COR-L47 (cell line): ENCODE results near the gene DEPDC5.

Experiments
- DNase-seq: peaks from one replicate; lab custom pipeline; 2025; lab: John Stamatoyannopoulos, UW

Gene DEPDC5

DNA sequence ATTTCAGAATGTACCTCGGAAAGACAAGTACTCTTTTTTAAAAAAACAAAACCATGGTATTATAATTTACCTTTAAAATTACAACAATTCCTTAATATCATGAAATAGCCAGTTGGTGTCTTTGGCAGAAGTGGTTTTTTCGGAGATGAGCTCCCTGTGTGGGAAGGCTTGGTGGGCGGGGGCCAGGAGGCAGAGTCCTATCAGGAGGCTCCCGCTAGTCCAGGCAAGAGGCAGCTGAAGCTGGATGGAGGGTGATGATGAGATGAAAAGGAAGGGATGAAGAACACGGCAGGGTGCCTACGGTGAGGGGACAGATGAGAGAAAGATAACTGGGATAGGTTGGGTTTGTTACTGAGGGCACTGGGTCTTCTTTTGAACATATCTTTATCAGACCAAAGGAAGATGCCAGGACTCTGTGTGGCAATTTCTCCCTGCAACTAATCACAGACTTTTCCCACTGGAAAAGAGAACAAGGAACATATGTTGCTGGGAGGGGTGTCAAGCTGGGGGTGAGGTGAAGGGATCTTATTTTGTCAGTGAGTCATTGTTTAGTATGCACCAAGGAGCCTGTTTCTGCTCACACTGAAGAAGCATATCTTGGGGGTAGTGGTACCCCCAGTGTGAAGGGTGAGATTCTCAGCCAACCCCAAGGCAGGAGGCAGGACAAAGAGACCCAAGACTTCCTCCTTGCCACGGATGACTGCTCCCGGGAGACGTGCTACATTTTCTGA lies 99.0 kb downstream of the DEPDC5 start:
- DNase-seq = no peak

DNA sequence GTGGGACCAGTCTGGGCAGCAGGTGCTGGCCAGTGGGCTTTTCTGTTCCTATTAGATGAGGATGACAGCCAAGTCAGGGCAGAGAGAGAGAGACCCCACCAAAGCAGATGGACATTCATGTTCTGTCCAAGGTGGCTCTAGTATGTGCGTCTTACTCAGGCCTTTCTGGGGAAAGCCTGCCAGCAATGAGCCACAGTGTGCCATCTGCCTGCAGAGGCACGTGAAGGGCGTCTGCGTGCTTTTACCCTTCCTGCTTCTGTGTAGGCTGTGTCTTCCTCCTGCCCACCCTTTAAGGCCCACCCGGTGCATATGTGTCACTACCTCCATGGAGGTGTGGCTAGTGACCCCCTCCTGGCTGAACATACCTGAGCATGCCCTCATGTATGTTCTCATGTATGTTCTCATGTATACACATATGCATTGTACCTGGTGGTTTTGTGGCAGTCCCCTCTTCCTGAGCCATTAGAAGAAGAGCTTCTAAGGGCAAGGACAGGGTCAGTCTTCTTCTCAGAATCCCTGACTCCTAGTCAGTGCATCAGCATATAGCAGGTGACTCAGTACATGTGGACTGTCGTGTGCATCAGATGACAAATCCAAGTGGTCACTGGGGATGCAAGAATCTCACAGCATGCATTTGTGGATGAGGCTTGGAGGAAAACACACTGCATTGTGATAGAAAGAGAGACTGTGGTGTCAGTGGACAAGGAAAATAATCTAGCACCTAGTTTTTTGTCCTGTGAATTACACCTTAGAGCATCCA lies 100.1 kb downstream of the DEPDC5 start:
- DNase-seq = no peak

DNA sequence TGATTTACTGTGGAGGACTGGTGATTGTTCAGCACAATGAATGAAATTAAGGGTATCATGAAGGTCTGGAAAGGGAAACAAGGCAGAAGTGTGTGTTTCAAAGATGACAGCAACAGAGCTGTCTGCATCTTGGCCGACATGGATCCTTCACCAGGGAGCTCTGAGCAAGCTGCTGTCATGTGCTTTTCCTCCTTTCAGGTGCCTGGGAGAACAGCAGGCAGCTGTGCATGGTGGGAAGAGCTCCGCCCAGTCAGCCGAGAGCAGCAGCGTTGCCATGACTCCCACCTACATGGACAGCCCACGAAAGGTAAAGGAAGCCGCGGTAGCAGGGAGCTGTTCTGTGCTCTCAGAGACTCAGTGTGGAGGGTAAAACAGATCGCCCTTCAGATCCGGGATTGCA lies 103.4 kb downstream of the DEPDC5 start:
- peak; percentile 89 for DNase-seq

DNA sequence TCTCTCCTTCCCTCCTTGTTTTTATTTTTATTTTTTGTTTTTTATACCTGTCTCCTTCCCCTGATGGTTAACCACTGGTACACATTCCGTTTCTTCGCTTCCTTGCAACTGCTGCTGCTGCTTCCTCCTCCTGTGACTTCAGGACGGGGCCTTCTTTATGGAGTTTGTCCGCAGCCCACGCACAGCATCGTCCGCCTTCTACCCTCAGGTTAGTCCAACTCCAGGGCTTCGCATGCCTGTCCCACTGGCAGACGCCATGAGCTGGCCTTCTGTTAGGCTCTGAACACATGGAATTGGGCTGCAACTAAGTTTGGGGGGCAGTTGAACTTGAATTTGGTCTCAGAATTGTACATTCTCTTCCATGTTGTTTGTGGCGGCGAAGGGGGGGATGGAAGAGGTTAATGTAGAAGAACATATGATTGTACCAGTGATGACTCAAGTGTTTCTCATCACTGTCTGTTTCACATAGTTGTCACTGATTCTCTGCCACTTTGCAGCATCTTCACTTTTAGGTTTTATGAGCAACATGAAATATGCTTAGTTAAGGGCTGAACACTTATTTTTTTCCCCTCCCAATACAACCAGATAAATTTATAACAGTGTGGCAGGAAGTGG lies 107.5 kb downstream of the DEPDC5 start:
- DNase-seq = no peak

DNA sequence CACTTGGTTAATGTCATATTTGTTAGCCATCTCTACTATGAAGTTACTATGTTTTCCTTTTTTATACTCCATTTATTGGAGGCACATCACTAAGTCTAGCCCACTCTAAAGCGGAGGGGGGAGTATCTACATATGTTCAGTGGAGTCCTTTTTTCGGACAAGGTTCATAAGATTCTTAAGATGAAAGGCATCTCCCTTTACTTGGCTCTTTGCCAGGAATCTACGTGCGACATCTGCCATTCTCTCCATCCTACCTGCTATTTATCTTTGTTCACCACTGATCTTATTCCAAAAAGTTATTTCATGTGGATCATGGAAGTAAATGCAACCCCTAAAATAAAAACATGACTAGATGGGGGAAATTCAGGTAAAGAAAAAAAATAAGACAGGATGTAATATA lies 113.1 kb downstream of the DEPDC5 start:
- DNase-seq = no peak

DNA sequence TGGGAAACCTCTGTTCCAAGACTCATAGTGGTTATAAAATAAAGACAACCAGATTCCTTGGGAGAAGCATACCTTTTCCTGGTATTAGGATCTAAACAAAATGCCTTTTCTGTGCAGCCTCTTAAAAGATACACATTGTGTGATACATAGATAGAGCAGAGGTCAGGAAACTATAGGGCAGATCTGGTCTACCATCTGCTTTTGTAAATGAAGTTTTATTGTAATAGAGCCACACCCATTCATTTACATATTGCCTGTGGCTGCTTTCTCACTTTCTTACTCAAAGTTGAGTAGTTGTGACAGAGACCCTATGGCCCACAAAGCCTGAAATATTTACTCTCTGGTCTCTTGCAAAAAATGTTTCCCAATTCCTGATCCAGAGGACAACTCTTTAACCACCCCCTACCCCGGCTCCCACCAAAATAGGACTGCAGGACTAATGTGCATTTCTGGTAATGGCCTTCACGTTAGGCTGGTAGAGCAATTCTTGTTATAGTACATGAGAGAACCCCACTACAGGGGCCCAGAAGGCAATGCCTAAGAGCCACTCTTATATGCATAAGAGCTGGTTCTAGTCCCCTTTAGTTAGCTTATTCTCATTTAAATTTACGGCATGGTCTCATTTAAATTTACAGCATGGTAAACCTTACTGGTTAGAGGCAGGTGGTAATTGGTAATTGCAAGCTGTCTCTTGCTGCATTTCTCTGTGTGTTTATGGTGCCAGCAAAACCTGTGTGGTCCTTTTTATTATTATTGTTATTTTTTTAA lies 113.8 kb downstream of the DEPDC5 start:
- no peak for DNase-seq

DNA sequence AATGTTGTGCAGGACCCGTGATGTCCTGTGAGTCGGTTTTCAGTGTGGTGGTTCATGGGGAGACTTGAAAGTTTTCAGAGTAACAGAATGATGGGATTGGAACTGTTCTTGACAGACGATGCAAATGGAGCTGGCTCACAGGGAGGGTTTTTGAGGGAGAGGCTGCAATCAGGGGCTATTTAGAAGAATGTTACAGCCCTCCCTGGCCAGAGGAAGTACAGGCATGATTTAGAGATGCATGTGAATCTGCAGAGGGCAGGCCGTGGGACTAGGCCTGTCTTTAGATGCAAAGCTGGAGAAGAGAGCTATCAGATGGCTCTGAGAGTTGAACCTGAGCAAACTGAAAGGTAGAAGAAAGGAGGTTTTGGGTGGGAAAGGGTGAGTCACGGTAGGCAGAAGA lies 115.9 kb downstream of the DEPDC5 start:
- no peak for DNase-seq

DNA sequence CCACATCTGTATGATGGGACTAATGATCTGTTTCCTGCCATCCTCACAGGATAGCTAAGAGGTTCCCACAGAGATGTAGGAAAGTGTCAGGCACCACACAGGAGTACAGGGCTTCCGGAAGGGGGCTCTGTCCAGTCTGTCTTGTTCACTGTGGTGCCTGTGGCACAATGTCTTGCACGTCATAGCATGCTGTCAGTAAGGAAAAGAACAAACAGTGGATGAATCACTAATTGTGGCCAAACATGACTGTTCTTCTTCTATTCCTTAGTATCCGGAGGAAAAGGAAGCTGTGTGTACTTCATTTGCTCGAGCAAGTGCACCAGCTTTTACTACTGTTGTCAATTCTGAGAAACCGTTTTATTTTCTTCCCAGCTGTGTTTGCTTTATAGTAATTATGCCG lies 117.1 kb downstream of the DEPDC5 start:
- peak; percentile 30 for DNase-seq

DNA sequence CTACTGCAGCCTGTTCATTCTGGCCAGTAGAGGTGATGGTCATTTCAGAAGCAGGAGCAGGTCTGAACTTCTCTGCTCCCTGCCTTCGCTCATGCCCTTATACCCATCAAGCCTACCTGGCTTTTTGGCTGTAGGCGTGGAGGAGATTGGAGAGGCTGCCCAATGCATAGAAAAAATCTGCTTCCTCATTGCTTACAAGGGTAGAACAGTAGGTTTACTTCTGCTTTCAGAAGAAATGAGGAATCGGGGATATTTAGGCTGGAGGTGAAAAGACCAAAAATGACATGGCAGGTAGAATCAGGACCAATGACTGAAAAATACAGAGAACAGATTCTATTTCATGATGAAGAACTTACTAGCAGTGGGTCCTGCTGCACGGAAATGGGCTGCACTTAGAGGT lies 117.7 kb downstream of the DEPDC5 start:
- DNase-seq = no peak

DNA sequence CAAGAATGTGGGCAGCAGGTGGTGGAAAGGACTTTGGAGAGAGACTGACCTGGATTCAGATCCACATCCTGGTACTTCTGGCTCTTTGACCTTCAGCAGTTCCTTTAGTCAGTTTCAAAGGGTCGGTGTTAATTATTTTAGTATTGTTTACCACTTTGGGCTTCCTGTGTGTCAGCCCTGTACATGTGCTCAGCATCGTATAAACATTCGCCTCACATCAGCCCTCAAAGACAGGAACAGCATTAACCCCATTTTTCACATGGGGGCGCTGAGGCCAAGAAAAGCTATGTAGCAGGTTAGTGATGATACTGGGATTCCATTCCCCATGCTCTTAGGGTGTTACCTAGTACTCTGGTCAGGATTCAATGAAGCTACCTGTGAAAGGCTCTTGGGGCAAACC lies 118.4 kb downstream of the DEPDC5 start:
- no peak for DNase-seq

DNA sequence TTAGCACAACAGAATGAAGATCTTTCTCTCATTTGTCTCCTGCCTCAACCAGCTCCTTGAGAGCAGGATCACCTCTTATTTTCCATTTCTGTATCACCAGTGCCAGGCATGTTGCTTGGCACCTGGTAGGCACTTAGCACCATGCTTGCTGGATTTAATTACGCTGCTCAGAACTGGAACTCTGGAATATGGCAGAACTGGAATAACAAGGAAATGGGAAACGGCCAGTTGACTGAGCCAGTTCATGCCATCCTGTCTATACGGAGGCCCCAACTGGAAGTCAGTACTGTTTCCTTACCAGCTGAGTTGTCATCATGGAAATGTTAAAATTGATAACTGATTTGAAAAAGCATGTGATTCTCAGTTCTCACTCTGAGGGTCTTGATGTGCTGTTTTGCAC lies 121.0 kb downstream of the DEPDC5 start:
- DNase-seq = no peak

DNA sequence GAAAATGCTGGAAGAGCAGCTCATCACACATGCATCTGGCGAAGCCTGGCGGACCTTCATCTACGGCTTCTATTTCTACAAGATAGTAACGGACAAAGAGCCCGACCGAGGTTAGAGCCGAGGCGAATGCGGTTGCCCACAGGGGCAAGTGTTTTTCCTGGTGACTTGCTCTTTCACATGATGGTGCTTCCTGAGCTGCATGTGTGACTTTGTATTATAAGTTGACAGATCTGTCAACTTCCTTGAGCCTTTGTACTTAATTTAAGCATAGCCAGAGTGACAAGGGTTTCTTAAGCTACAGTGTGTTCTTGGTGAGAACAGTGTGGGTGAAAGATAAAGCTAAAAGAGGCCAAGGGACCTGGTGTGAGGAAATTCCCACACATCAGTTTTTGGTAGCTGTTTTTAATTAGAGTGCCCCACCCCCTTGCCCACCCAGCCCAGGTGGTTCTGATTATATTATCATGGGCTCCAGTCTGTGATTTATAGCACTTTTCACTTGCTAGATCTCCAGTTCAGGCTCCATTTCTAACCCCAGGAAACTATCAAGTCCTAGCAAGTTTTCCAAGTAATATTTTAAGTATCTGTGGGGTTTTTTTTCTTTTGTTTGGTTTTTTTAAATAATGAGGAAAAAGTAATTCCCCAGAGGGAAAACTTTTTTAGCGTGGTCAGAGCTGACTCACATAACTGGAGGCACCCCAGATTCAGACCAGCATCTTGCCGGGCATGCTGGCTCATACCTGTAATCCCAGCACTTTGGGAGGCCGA lies 122.5 kb downstream of the DEPDC5 start:
- no peak for DNase-seq

DNA sequence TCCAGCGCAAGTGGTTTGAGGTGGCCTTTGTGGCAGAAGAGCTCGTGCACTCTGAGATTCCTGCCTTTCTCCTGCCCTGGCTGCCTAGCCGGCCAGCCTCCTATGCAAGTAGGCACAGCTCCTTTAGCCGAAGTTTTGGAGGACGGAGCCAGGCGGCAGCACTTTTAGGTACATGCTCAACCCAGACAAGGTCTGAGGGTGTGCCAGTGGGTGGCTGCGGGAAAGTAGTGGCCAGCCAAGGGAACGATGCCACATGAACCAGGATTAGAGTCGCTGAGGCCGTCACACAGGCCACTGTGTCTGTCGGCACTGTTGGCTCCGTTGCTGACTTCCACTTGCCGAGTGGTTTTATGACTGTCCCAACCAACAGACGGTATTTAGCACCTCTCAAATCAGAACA lies 125.8 kb downstream of the DEPDC5 start:
- DNase-seq = no peak

DNA sequence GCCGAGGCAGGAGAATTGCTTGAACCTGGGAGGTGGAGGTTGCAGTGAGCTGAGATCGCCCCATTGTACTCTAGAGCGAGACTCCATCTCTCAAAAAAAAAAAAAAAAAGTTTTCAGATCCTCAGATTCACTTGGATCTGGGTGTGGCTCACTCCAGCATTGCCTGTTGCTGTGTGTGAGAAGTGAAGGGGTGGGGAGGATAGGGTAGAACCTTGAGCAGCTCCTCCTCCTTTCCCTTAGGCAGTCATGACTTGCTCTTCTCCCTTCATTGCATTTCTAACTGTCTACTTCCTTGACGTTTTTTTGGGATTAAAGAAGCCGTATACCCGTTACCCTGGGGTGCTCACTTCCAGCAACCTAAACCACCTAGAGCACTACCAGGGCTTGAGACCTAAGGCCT lies 127.4 kb downstream of the DEPDC5 start:
- DNase-seq = no peak

DNA sequence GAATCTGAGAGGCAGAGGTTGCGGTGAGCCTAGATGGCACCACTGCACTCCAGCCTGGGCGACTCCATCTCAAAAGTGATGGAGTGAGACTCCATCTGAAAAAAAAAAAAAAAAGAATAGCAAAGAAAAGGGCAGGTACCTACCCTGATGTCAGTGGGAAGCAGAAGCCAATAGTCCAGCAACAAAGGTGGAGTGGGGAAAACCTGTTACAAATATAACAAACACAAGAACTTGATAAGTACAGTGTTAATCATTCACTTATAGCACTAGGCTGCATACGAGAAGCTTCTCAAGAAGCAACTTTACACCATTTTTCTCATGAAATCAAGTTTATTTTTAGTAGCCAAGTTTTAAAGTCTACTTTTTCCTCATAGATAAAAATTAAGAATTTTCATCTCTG lies 128.0 kb downstream of the DEPDC5 start:
- DNase-seq = no peak

DNA sequence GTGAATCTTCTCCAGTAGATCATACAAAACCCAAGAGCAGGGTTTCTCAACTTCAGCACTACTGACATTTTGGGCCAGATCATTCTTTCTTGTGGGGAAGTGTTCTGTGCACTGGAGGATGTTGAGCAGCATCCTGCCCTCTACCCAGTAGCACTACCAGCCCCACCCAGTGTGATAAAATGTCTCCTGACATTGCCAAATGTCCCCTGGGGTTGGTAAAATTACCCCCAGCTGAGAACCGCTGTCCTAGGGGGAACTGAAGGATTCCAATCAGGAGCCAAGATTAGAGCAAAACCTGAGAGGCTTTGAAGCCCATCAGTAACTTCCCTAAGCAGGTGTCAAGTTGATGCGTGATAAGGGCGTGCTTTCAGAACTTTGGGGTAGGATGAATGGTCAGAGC lies 129.2 kb downstream of the DEPDC5 start:
- DNase-seq = no peak

DNA sequence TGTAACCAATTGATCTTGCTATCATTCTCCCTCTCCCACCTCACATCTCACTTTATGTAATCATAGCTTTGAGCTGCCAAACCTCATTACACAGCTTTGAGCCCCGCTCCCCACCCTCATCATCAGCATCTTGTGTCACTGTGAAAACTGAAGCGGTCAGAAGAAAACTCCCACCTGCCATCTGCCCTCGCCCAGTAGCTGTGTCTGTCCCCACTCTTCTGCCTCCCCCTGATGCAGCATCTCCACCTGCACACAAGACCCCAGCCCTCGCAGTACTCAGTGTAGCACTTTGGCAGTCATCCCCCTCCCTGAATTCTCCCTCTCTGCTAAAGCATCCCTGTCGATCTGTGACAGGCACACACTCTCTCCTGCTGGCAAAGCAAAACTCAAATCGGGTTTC lies 130.2 kb downstream of the DEPDC5 start:
- no peak for DNase-seq

DNA sequence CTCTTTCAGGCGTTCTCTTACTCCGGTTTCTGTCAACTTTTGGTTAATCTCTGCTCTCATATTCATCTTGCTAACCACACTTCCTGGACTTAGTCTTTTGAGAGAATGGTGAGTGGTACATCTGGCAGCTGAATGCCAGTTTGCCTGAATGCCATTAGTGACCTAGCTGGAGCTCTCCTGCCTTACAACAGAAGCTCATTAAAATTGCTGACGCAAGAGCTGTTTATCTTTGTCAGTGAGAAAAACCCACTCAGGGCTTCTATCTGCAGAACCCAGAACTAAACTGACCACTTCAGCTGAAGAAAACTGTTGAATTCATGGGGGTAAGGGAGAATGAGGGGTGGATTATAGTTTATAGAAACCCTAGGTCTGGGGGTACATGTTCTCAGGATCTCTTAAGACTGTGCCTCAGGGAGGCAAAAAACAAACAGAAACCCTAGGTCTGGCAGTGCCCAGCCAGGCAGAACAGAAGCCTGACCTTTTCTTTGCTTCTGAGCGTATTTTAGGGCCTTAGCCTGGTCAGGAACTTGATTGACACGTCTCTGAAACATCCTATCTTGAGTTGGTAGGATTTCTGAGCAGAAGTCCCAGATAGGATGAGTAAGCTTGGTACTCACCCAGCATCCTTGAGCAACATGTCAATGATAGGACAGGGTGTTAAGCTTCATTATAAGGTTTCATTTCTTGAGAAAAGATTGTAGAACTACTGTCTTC lies 137.7 kb downstream of the DEPDC5 start:
- no peak for DNase-seq

DNA sequence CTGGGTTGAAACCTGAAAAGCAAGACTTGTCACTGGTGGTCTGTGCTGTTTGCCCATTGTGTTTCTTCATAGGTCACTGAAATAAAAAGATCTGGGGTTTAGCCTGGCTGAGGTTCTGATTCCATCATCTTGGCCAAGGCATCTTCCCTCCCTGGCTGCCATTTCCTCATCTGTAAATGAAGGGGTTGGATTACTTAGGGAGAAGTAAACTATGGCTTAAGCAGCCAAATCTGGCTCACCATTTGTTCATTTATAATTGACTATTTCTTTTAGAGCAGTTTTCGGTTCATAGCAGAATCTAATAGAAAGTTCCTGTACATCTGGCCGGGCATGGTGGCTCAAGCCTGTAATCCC lies 138.2 kb downstream of the DEPDC5 start:
- no peak for DNase-seq

DNA sequence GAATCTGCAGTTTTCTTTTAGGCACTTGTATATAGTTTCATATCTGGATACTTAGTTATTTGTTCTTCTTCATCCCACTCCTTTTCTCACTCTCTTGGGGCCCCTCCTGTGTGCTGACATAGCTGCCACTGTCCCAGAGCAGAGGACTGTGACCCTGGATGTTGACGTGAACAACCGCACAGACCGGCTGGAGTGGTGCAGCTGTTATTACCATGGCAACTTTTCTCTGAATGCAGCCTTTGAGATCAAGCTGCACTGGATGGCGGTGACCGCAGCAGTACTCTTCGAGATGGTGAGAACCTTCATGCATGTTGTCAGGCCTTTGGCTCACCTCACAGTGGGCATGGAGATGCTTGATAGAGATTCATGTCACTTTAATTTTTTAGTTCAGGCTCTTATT lies 139.6 kb downstream of the DEPDC5 start:
- DNase-seq = no peak

DNA sequence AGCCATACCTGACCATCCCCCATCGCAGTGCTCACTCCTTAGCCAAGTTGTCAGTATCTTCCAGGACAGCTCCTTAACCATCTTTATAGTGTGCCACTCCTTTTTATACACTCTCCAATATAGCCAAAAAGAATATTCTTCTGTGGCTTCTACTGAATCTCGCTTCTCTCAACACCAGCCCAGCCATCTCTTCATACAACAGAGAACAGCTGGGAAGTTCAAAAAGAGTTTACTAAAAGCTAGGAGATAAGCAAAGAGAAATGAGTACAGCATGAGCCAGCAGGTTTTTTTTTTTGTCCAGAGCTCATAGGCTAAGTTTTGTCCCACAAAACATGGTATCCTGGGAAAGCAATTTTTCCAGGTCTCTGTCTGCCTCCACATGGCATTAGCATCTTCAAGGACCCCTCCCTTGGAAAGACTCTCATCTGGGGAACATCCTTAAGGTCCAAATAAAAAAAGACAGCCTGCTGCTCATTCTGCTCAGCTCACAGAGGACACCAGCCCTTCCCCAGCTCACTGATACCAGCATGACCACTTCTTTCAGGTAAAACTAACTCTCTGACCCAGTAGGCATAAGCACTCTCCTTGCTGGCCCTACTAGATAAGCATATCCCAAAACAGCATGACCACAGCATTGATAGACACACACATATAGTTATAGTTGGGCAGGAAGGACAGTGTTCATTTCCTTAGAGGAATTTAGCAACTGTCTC lies 141.7 kb downstream of the DEPDC5 start:
- no peak for DNase-seq
